OCI-LY7 (cell line): ENCODE measurements around the gene RRP36. TPM values are rescaled to one million over a fixed set of nuclear protein-coding genes. Genes with fewer than 3 reads are reported as not detected.

Experiments
- BruUV-seq: library from RNA; stranded (reverse); fragments of 400-500 nt; replicated peaks from 2 replicates; lab custom pipeline; 2021; lab: Mats Ljungman, UMichigan
- CTCF ChIA-PET: fragments of 300-600 bp; sonication (Branson Sonifier 250); formaldehyde crosslinking; loops from one replicate; lab custom pipeline; 2022; ENCODE audit warnings: antibody characterized with exemption; ENCODE audit not compliant: unreplicated experiment; lab: Charles Lee
- POLR2A ChIA-PET: fragments of 300-600 bp; sonication (Branson Sonifier 250); formaldehyde crosslinking; loops from one replicate; lab custom pipeline; 2022; ENCODE audit warnings: antibody characterized with exemption; lab: Charles Lee
- DNase-seq: peaks from one replicate; pipeline ENCODE4 v3.0.0-alpha.2; 2015; ENCODE audit warnings: low spot score
- H2AFZ ChIP-seq: fragments of 200-600 bp; sonication (generic), shearing (Covaris generic); 2 replicates; pipeline ENCODE4 v1.6.1; 2014; ENCODE audit warnings: mild to moderate bottlenecking, antibody characterized with exemption, low read length, moderate library complexity
- H3K27ac ChIP-seq: fragments of 200-600 bp; sonication (generic); 2 replicates; pipeline ENCODE4 v1.5.1; 2014; ENCODE audit warnings: mixed run types, low read depth, mild to moderate bottlenecking, moderate library complexity, low read length, inconsistent platforms; ENCODE audit not compliant: poor library complexity, severe bottlenecking
- H3K36me3 ChIP-seq: fragments of 200-600 bp; sonication (generic); 2 replicates; pipeline ENCODE4 v1.6.1; 2014; ENCODE audit warnings: mild to moderate bottlenecking, antibody characterized with exemption, low read length, moderate library complexity, mixed read lengths; ENCODE audit not compliant: insufficient read depth
- H3K4me1 ChIP-seq: fragments of 200-600 bp; sonication (generic); 2 replicates; pipeline ENCODE4 v1.5.1; 2014; ENCODE audit warnings: mild to moderate bottlenecking, low read length; ENCODE audit not compliant: insufficient read depth, poor library complexity, severe bottlenecking
- H3K4me2 ChIP-seq: fragments of 200-600 bp; sonication (generic); 2 replicates; pipeline ENCODE4 v1.6.1; 2014; ENCODE audit warnings: mild to moderate bottlenecking, low read length
- H3K4me3 ChIP-seq: fragments of 200-600 bp; sonication (generic); 2 replicates; pipeline ENCODE4 v1.5.1; 2014; ENCODE audit warnings: mild to moderate bottlenecking, low read depth, low read length; ENCODE audit not compliant: poor library complexity, severe bottlenecking
- H3K79me2 ChIP-seq: fragments of 200-600 bp; sonication (generic); 2 replicates; pipeline ENCODE4 v1.6.1; 2016; ENCODE audit warnings: low read depth, mild to moderate bottlenecking, low read length, moderate library complexity, mixed read lengths; ENCODE audit not compliant: insufficient read depth
- H3K9me2 ChIP-seq: fragments of 200-600 bp; sonication (generic); 2 replicates; pipeline ENCODE4 v1.6.1; 2016; ENCODE audit warnings: mild to moderate bottlenecking, low read length, mixed read lengths; ENCODE audit not compliant: insufficient read depth
- H3K9me3 ChIP-seq: fragments of 200-600 bp; sonication (generic); 2 replicates; pipeline ENCODE4 v1.6.1; 2014; ENCODE audit warnings: mild to moderate bottlenecking, mixed run types, low read length, mixed read lengths
- H4K20me1 ChIP-seq: fragments of 200-600 bp; sonication (generic); 2 replicates; pipeline ENCODE4 v1.6.1; 2014; ENCODE audit warnings: mild to moderate bottlenecking, antibody characterized with exemption, low read length, moderate library complexity, mixed read lengths; ENCODE audit not compliant: insufficient read depth
- EZH2phosphoT487 ChIP-seq: fragments of 200-600 bp; sonication (generic); IDR thresholded peaks from 2 replicates; pipeline ENCODE4 v1.6.1; 2018; ENCODE audit warnings: low read depth, borderline replicate concordance, mild to moderate bottlenecking, mixed run types, antibody characterized with exemption, low read length, moderate library complexity, mixed read lengths
- intact Hi-C: fragments of 100-400 bp; cut with micrococcal nuclease; formaldehyde crosslinking; loops from one replicate; pipeline ENCODE4 v1.10.0; 2022; ENCODE audit not compliant: unreplicated experiment
- total RNA-seq, 2 experiments: library from RNA; depleted of rRNA in 1 of 2; stranded (reverse); fragments of >200 nt in 1 of 2; shearing (Covaris generic) in 1 of 2; gene quantifications; 2 replicates each; pipeline ENCODE4 v1.2.3, GENCODE V29; 2014 to 2022
- TF ChIP-seq, protein P1 (sequence below): fragments of 200-600 bp; sonication (generic); conservative IDR thresholded peaks from 2 replicates; pipeline ENCODE4 v1.5.1; 2014; ENCODE audit warnings: mild to moderate bottlenecking, antibody characterized with exemption, low read length, moderate library complexity, mixed read lengths

RRP36 gene
- total RNA-seq, 2 experiments from 2014 or later: 61.1 to 75.9 TPM

DNA sequence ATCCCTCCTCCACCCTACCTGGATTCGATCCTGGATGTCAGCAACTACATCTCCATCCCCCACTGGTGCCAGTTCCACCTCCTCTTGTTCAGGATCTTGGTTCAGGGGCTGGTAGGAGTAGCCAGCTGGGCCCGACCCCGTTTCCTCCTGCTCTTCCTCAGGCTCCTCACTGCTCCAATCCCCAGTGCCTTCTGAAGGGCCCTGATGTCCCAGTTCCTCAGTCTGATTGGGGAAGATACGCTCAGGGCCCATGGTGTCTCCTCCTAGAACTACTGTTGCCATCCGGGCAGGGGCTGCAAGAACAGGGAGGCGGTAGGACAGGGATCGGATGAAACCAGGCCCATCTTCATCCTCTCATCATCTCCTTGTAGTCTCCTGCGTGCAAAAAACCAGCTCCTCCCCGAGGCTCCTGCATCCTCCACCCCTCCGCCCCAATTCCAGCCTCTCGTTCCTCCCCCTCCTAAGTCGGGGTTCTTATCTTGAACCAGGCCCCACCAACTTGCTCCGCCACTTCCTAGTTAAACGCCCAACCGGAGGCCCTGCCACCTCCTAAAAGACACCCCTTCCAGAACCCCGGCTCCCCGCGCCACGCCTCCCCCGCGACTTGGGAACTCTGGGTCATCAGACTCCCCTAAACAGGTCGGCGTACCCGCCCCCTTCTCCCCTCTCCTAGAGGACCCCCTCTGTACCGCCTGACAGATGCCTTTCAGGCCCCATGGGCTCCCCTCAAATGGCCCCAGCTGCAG lies 8.2 kb upstream of the RRP36 start:
- ChIA-PET POLR2A (interaction anchor here (0.6 to 1.6 kb wide), 9 partner anchors 10 to 542 kb away, joined by 3 to 10 read pairs (median 4); partner anchors contain the start of genes CNPY3, KLC4, MRPL2 and PPP2R5D), CTCF (interaction anchor here (1.0 kb wide), 2 partner anchors 28 to 34 kb away, joined by 3 read pairs; partner anchors contain the start of gene PEX6)
- no TSS peak for BruUV-seq
- Histone ChIP-seq H3K36me3 (peaks cover 51% of the 10 kb centered on the region; the same call in 1 of the 2 replicates), H3K4me3 (peak overlapping the region; percentile 86), H4K20me1 (no peaks in the 10 kb centered on the region), H3K79me2 (peaks cover 30% of the 10 kb centered on the region), H3K9me2 (no peaks in the 10 kb centered on the region), H3K4me1 (peaks cover 35% of the 10 kb centered on the region), H3K9me3 (no peaks in the 10 kb centered on the region), H2AFZ (peak overlapping the region; percentile 69), H3K4me2 (peak overlapping the region; percentile 99), H3K27ac (peak overlapping the region; percentile 37)
- peak; percentile 29 for DNase-seq
- intact Hi-C loops: no loop called here
- TF ChIP-seq, protein P1, sequence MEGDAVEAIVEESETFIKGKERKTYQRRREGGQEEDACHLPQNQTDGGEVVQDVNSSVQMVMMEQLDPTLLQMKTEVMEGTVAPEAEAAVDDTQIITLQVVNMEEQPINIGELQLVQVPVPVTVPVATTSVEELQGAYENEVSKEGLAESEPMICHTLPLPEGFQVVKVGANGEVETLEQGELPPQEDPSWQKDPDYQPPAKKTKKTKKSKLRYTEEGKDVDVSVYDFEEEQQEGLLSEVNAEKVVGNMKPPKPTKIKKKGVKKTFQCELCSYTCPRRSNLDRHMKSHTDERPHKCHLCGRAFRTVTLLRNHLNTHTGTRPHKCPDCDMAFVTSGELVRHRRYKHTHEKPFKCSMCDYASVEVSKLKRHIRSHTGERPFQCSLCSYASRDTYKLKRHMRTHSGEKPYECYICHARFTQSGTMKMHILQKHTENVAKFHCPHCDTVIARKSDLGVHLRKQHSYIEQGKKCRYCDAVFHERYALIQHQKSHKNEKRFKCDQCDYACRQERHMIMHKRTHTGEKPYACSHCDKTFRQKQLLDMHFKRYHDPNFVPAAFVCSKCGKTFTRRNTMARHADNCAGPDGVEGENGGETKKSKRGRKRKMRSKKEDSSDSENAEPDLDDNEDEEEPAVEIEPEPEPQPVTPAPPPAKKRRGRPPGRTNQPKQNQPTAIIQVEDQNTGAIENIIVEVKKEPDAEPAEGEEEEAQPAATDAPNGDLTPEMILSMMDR: no peak
- TF ChIP-seq EZH2phosphoT487: no peak

- Histone ChIP-seq H2AFZ (peak within 1 kb of the TSS; percentile 69), H3K4me3 (peak within 1 kb of the TSS; percentile 86), H4K20me1 (no peaks in the 10 kb centered on the region), H3K36me3 (peaks cover 51% of the 10 kb centered on the region; the same call in 1 of the 2 replicates), H3K27ac (peak within 1 kb of the TSS; percentile 43), H3K9me3 (no peaks in the 10 kb centered on the region), H3K79me2 (peaks cover 30% of the 10 kb centered on the region), H3K4me2 (peak within 1 kb of the TSS; percentile 99), H3K9me2 (no peaks in the 10 kb centered on the region), H3K4me1 (peaks cover 31% of the 10 kb centered on the region)
- BruUV-seq: no TSS peak
- POLR2A ChIA-PET: interaction anchor here (0.6 to 1.6 kb wide), 14 partner anchors 9 to 726 kb away, joined by 3 to 10 read pairs (median 4); partner anchors contain the start of genes CNPY3, KLC4, MRPL2 and PEX6
- TF ChIP-seq, protein P1: no peak
- no peak for TF ChIP-seq EZH2phosphoT487
- CTCF ChIA-PET: interaction anchor here (0.5 to 1.6 kb wide), 5 partner anchors 28 to 268 kb away, joined by 3 to 5 read pairs (median 3); partner anchors contain the start of genes PEX6 and TBCC
- intact Hi-C loops: loop anchor here (1.0 to 2.0 kb wide), 2 partner anchors 39 to 85 kb away; partner anchors contain the start of genes CNPY3 and CUL7
- peak; percentile 100 for DNase-seq
Measured at GRCh38 chr6:43013843-43014433, 7.5 kb upstream of the RRP36 start, which contains the start of the genes KLHDC3 and MEA1. Gene KLHDC3, plus strand, starts transcription at chr6:43014249. Its CDS starts 2,944 bp downstream, at chr6:43017193. Gene MEA1, minus strand, starts transcription at chr6:43013946. Its CDS starts 133 bp downstream, at chr6:43013813.
